Measurements from ENCODE around the gene TMEM219. TPM values are rescaled to one million over a fixed set of nuclear protein-coding genes. Genes with fewer than 3 reads are reported as not detected.

The TMEM219 gene
- total RNA-seq, 6 donors from 2014 or later = 95.4 to 187 (median 139) TPM

DNA sequence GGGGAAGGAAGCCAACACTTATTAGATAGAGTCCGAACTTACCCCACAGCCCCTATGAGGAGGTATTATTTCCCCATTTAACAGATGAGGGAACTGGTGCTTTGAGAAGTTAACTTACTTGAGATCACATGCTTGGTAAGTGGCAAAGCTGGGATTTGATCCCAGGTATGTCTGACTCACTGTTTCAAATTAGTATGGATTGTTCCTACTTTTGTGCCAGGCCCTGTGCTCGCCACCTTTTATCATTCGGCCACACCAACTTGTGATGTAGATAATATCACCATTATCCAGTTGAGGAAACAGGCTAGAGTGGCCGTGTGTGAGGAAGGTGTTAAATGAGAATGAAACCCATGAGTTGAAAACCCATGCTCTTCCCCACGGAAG lies 22.9 kb downstream of the TMEM219 start:
- Histone ChIP-seq H3K4me3 (no peak overlapping the region), H3K36me3 (peaks cover 67 to 100% (median 91%) of the 10 kb centered on the region in 4 donors), H3K27ac (peak overlapping the region in 3 of 4 donors; percentile 73 to 86 (median 80)), H3K27me3 (no peaks in the 10 kb centered on the region), H3K4me1 (peaks cover 0 to 57% (median 38%) of the 10 kb centered on the region in 4 donors), H3K9me3 (no peaks in the 10 kb centered on the region)
- 76 to 83% methylated on average over 5 of the region's 5 CpGs for WGBS, 2 donors
- ATAC-seq (ENCODE audit: low FRiP score in 2 of 2) (no peak), DNase-seq (no peak)
- no peak for TF ChIP-seq POLR2AphosphoS5 (IDR thresholded peaks at IDR 0.05)
- TF ChIP-seq CTCF (IDR thresholded peaks at IDR 0.05) = no peak
- no peak for TF ChIP-seq EP300 (IDR thresholded peaks at IDR 0.05)
- TF ChIP-seq POLR2A (IDR thresholded peaks at IDR 0.05) = no peak

GRCh38 chr16:29985271-29985811 lies 23.5 kb downstream of the TMEM219 start:
- Histone ChIP-seq H3K4me1 (peaks cover 0 to 58% (median 35%) of the 10 kb centered on the region in 4 donors), H3K36me3 (peaks cover 62 to 100% (median 91%) of the 10 kb centered on the region in 4 donors), H3K4me3 (no peak overlapping the region), H3K9me3 (no peaks in the 10 kb centered on the region), H3K27me3 (no peaks in the 10 kb centered on the region), H3K27ac (peak overlapping the region in 3 of 4 donors; percentile 73 to 86 (median 80))
- WGBS, 2 donors = 94 to 98% methylated on average over 21 to 28 of the region's 28 CpGs
- TF ChIP-seq EP300 (IDR thresholded peaks at IDR 0.05) (no peak), POLR2A (IDR thresholded peaks at IDR 0.05) (peak in 1 of 4 donors; percentile 4), POLR2AphosphoS5 (IDR thresholded peaks at IDR 0.05) (no peak), CTCF (IDR thresholded peaks at IDR 0.05) (no peak)
- ATAC-seq (ENCODE audit: low FRiP score in 2 of 2) (no peak), DNase-seq (peak in 1 of 2 donors; percentile 72)

- no peak for DNase-seq
- H3K36me3 ChIP-seq = peaks cover 62 to 100% (median 91%) of the 10 kb centered on the region in 4 donors
Measured at GRCh38 chr16:29986231-29986630, 24.4 kb downstream of the TMEM219 start.

GRCh38 chr16:29986931-29987330 lies 25.1 kb downstream of the TMEM219 start:
- ATAC-seq (ENCODE audit: low FRiP score in 2 of 2) (no peak), DNase-seq (no peak)
- Histone ChIP-seq H3K4me3 (peak overlapping the region in 1 of 4 donors; percentile 32), H3K4me1 (peaks cover 4 to 74% (median 50%) of the 10 kb centered on the region in 4 donors), H3K9me3 (no peaks in the 10 kb centered on the region), H3K27me3 (no peaks in the 10 kb centered on the region), H3K27ac (peak overlapping the region in 3 of 4 donors; percentile 46 to 86 (median 82)), H3K36me3 (peaks cover 55 to 100% (median 89%) of the 10 kb centered on the region in 4 donors)
- no peak for TF ChIP-seq POLR2A (IDR thresholded peaks at IDR 0.05)
- TF ChIP-seq POLR2AphosphoS5 (IDR thresholded peaks at IDR 0.05) = no peak
- TF ChIP-seq EP300 (IDR thresholded peaks at IDR 0.05) = no peak
- TF ChIP-seq CTCF (IDR thresholded peaks at IDR 0.05) = no peak
- WGBS, 2 donors = 89 to 91% methylated on average over 5 of the region's 5 CpGs

More at GRCh38 chr16:29986231-29986630, 24.4 kb downstream of the TMEM219 start:
- Histone ChIP-seq H3K27ac (peak overlapping the region in 2 of 4 donors; percentile 82 to 86), H3K9me3 (no peaks in the 10 kb centered on the region), H3K4me3 (no peak overlapping the region), H3K27me3 (no peaks in the 10 kb centered on the region), H3K4me1 (peaks cover 4 to 67% (median 43%) of the 10 kb centered on the region in 4 donors)
- ATAC-seq (ENCODE audit: low FRiP score in 2 of 2) = no peak
- TF ChIP-seq EP300 (IDR thresholded peaks at IDR 0.05) = no peak
- TF ChIP-seq CTCF (IDR thresholded peaks at IDR 0.05) = no peak
- TF ChIP-seq POLR2AphosphoS5 (IDR thresholded peaks at IDR 0.05) = no peak
- TF ChIP-seq POLR2A (IDR thresholded peaks at IDR 0.05) = no peak
- WGBS, 2 donors = 93 to 95% methylated on average over 14 of the region's 20 CpGs
